T-helper 9 cell (primary cell): ENCODE results near the gene HSFX3.
"Not testable (repeated sequence)": the region's sequence is repeated elsewhere in the genome, so short reads cannot be mapped to it uniquely, and the experiment has no call there.

Experiments
- DNase-seq: peaks from one replicate; pipeline ENCODE4 v3.0.0-alpha.2; 2020
- total RNA-seq, 2 donors: gene quantifications; one replicate each; lab custom pipeline; 2026; lab: John Stamatoyannopoulos, UW

HSFX3 gene, protein sequence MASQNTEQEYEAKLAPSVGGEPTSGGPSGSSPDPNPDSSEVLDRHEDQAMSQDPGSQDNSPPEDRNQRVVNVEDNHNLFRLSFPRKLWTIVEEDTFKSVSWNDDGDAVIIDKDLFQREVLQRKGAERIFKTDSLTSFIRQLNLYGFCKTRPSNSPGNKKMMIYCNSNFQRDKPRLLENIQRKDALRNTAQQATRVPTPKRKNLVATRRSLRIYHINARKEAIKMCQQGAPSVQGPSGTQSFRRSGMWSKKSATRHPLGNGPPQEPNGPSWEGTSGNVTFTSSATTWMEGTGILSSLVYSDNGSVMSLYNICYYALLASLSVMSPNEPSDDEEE
- 0 reads per million in 2 donors for total RNA-seq

- not testable (repeated sequence) for DNase-seq
Measured at GRCh38 chrX:149549701-149550100, at the start of gene HSFX3. Gene HSFX3 (minus strand): TSS chrX:149549924. CDS start chrX:149549852, 72 bp downstream.

DNA sequence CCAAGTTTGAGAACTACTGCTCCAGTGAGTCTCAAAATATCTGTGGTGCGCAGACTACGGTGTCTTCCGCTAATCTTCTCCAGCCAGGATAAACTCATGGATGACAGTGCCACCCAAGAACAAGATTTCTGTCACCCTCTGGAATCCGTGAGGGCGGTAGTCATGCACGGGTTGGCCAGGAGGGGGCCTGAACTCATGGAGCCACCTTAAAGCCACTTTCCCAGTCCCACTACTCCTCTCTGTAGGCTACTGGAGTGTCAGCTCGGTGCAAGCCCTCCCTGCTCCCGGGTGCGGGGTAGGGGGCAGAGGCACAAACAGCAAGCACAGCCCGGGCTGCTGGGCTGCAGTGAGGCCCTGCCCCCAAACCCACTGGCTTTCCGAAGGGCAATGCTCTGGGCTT lies 48.9 kb upstream of the HSFX3 start:
- not testable (repeated sequence) for DNase-seq

GRCh38 chrX:149595943-149596342 lies 46.2 kb upstream of the HSFX3 start:
- DNase-seq: not testable (repeated sequence)

DNA sequence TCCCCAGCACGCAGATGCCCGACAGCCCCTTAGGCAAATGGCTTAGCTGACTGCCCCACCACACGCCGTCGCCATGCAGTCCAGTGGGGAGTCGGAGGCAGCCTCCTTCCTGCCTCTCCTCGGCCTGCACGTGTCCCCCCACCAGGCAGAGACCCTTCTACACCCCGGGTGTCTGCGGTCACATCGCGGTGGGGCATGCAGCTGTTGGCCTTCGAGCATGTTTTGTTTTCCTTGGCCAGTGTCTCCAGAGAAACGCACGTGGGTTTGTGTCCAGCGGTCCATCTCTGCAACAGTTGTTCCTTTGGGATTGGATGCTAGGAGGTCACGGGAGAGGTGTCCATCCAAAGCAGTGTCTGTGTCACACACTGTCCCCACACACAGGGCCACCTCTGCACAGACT lies 45.5 kb upstream of the HSFX3 start, which contains the start of gene HSFX2:
HSFX2 (minus strand) TSS at position 101 of the 400 bp plus-strand sequence. CDS start 614 bp downstream, outside the sequence.
- not testable (repeated sequence) for DNase-seq

- DNase-seq: not testable (repeated sequence)
Measured at GRCh38 chrX:149590993-149591392, 41.3 kb upstream of the HSFX3 start.

DNA sequence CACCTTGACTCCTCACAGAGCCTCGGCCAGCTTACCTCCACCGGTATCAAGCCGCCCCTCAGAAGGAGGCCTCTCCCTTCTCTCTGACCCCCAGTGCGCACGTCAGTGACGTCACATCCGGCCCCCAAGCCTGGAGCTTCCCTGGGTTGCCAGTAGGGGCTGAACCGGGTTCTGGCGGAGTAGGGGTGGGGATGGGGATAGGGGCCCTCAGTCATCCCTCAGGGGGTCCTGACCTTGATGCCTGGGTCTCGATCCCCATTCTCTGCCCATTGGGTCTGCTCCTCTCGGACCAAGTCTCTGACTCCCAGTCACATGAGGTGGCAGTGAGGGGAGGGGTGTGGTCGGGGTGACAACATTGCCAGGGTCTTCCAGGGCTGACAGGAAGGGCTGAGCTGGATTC lies 37.6 kb upstream of the HSFX3 start, which contains the start of gene MAGEA9B:
MAGEA9B (minus strand) TSS at position 101 of the 400 bp plus-strand sequence. CDS start 4,280 bp downstream, outside the sequence.
- not testable (repeated sequence) for DNase-seq

- DNase-seq: not testable (repeated sequence)
Measured at GRCh38 chrX:149585631-149586030, 35.9 kb upstream of the HSFX3 start.

- not testable (repeated sequence) for DNase-seq
Measured at GRCh38 chrX:149573456-149573855, 23.7 kb upstream of the HSFX3 start.

- DNase-seq: no peak
Measured at GRCh38 chrX:149572743-149573142, 23.0 kb upstream of the HSFX3 start.

DNA sequence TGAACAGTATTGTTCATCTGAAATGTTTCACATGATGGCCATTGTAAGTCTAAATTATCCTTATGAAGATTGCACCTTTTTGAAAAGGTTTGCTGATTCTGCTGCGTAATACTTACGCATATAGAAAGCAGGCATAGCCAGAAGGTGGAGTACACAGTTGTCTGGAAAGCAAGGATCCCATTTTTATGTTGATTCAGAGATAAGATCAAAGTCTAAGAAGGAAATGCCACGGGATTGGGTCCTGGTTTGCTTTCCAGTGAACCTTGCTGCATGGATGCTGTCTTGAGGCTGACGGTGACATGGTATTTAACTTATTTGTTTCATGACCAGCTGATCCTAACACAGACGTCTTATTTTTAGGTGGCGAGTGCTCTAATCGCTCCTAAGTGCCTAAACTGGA lies 22.0 kb upstream of the HSFX3 start:
- no peak for DNase-seq

- no peak for DNase-seq
Measured at GRCh38 chrX:149570668-149571067, 20.9 kb upstream of the HSFX3 start.

GRCh38 chrX:149569770-149570169 lies 20.0 kb upstream of the HSFX3 start:
- DNase-seq: no peak

DNA sequence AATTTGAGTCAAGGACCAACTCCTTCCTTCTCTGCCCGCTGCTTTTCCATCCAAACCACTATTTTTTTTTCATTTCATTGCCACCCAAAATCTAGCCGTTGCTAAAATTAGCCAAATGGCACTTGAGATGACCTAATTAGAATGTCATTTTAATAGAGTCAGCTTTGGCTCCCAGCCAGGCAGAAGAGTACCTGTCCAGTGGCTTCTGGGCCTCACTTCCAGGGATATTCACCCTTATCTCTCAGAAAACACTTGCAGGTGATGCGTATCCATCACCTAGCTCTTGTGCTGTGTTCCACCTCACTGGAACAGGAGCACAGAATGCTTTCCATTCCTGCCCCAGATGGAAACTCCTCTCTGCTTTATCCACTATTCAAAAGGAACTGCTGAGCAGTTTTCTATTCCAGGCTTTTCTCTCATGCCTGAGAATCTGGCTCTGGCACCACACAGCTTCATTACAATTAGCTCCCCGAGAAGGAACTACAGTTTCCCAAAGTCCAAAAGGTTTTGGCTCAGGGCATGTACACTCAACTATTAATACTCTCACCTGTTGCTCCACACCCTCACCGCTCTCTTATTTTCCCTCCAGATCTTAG lies 19.1 kb upstream of the HSFX3 start:
- no peak for DNase-seq

DNA sequence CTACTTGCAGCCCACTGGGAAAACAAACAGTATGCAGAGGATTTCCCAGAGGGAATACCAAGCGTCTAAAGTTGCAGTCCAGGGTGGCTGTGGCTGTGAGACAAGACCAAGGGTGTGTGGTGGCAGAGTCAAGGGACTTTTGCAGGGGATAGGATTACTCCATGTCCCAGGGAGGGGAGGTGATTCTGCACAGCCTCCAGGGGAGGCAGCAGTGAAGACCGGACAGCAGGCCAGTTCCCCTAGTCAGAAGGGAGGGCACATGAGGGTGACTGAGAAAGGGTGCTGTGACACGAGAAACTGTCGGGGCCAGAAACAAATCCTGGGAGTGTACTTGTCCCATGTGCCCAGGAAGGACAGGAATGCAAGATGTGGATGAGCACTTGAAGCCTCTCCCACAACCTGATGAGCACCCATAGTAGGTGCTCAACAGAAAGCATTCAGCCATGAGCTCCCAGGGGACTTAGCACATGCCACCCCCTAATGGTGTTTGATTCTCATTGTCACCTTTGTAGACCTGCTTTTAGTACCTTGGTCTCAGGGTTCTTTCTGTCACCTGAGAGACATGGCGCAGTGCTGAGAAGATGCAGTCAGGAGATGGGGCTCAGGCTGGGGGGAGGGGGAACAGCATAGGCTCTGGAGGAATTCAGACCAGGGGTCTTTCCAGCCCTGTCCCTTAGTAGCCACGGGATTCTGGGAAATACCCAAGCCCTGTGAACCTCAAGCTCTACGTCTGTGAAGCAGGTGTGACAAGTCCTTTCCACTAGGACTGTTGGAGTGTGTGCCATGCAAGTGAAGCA lies 18.1 kb upstream of the HSFX3 start:
- DNase-seq: no peak

GRCh38 chrX:149563359-149563758 lies 13.6 kb upstream of the HSFX3 start:
- no peak for DNase-seq

GRCh38 chrX:149555251-149555650 lies 5.5 kb upstream of the HSFX3 start:
- not testable (repeated sequence) for DNase-seq

DNA sequence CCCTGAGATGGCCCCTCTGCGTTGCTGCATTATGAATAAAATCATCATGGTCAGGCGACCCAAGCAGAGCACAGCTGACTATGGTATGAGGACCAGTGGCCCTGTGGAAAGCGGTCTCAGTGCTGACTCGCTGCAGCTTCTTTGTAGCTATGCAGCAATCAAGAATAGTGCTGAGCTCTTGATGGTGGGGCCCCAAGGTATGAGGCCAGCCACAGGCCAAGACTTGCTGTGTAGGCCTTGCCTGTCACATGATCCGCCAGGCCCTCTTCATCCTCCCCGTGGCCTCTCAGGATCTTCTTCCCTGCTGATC lies 2.2 kb upstream of the HSFX3 start:
- DNase-seq: not testable (repeated sequence)

DNA sequence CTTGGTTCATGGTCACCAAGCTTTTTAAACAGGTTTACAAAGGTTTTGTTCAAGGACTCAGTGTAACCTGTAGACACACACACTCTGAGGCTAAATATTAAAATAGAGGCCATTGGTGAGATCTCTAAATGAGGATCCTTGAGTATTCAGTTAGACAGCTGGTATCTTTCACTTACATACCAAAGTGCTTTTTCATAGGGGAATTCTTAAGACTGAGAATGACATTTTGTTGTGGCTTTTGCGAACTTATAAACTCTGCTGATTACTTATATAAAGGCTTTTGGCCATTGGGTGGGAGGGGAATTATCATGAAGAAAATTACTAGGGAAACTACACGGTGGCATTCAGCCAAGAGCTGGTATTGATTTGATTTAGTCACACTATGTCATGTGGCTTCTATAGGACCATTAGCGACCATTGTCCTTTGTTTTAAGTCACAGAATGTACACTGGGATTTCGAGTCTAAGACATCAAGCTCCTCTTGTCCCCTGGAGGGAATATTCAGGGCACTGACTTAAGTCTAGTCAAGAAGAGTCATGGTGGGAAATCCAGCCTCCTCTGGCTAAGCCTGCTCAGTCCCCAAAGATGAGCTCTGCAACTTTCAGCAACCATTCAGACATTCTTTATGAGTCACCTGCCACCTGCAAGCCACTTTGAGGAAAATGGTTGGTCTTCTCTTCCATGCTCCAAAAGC lies 1.7 kb upstream of the HSFX3 start:
- DNase-seq: not testable (repeated sequence)

DNA sequence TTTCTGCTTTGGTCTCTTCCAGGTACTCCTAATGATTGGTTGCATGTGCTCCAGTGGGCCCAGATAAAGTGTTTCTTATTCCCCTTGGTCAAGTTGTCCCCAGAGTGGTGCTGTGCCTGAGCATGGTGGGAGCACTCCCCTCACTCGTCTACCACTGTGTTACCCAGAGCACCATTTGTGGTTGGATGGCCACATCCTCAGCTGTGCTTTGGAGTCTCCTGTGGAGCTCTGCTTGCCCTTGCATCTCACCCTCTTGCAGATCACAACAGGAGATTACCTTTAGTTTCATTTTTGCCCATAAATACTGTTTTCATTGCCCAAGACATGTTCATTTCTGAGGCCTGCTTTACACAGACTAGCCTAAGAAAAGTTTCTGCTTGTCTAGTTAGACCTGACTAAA lies 730 bp upstream of the HSFX3 start:
- DNase-seq: not testable (repeated sequence)

DNA sequence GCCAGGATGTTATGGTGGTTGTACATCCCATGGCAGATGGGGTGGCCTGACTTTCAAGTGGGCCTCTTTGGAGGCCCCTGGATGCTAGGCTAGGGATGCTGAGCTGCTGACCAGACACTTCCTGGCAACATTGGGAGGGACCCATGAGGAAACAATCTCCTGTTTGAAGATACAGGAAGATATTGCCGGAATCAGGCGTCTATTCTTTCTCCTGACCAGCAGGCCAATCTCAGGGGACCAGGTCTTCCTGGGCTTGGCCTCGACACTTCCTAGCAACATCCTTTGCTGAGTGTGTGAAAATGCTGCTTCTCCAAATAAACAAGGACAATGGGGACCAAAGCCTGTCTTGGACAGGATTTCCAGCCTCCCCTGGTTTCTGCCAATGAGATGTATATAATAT lies 1.9 kb downstream of the HSFX3 start:
- DNase-seq: not testable (repeated sequence)

- DNase-seq: not testable (repeated sequence)
Measured at GRCh38 chrX:149546962-149547361, 2.8 kb downstream of the HSFX3 start.
